ENCODE results near the gene KIAA1671.

DNA sequence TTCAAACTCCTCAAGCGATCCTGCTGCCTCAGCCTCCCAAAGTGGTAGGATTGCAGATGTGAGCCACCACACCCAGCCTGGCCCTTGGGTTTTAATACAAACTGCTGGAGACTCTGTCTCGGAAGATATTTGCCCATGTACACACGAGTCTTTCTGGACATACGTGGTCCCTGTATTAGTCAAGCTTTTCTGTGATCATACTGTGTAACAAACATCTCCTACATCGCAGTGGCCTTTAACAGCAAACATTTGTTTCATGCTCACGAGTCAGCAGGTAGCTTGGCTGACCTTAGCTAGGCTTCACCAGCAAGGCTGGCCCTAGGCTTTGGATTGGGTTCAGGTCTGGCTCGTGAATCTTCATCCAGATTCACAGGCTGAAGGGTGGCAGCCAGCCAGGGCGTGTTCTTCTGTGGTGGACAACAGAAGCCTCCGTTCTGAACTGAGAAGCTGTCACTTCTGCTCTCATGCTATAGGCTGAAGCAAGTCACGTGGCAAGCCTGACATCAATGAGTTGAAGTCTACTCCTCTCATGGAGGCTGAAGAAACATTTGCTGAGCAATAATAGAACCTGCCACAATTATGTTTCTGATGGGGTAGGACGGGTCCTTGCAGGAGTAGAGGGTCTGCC lies 8.8 kb downstream of the KIAA1671 start:
- TF ChIP-seq CTCF (IDR thresholded peaks at IDR 0.05) (no peak), POLR2A (IDR thresholded peaks at IDR 0.05; ENCODE audit: low read depth) (no peak)

Measured in esophagus muscularis mucosa (tissue), 3 donors.